ENCODE data around the gene TMEFF2. TPM values are rescaled to one million over a fixed set of nuclear protein-coding genes. Genes with fewer than 3 reads are reported as not detected.

Gene TMEFF2
- total RNA-seq, 2 donors from 2014 or later, result 0.09 TPM; not detected in 1

- H3K27me3 Mint-ChIP-seq (ENCODE audit: insufficient read depth), result peaks cover 69% of the 10 kb centered on the region
- Histone ChIP-seq H3K36me3 (ENCODE audit: control insufficient read depth, insufficient read depth, low read length) (no peaks in the 10 kb centered on the region), H3K4me3 (ENCODE audit: low read length) (no peak overlapping the region), H3K27me3 (ENCODE audit: control insufficient read depth, insufficient read depth, low read length, poor library complexity, severe bottlenecking) (peaks cover 61% of the 10 kb centered on the region), H3K9ac (ENCODE audit: extremely low read depth, low read length, poor library complexity, severe bottlenecking) (no peak overlapping the region), H3K27ac (ENCODE audit: low read depth, low read length) (no peak overlapping the region), H3K9me3 (ENCODE audit: control insufficient read depth, low read length) (no peaks in the 10 kb centered on the region), H3K4me1 (ENCODE audit: control insufficient read depth, insufficient read depth, low read length) (no peaks in the 10 kb centered on the region)
- no peaks in the 10 kb centered on the region for H3K36me3 Mint-ChIP-seq (ENCODE audit: low read depth)
- no peak overlapping the region for H3K4me3 Mint-ChIP-seq
- no peak overlapping the region for H3K27ac Mint-ChIP-seq
- WGBS, 2 experiments (ENCODE audit: insufficient coverage in 1 of 2, insufficient read length in 1 of 2), result 91 to 100% methylated on average over 1 of the region's 1 CpG
- no peak for DNase-seq
- H3K4me1 Mint-ChIP-seq, result peaks cover 3% of the 10 kb centered on the region
- H3K9me3 Mint-ChIP-seq, result no peaks in the 10 kb centered on the region
- TF ChIP-seq, protein P1, sequence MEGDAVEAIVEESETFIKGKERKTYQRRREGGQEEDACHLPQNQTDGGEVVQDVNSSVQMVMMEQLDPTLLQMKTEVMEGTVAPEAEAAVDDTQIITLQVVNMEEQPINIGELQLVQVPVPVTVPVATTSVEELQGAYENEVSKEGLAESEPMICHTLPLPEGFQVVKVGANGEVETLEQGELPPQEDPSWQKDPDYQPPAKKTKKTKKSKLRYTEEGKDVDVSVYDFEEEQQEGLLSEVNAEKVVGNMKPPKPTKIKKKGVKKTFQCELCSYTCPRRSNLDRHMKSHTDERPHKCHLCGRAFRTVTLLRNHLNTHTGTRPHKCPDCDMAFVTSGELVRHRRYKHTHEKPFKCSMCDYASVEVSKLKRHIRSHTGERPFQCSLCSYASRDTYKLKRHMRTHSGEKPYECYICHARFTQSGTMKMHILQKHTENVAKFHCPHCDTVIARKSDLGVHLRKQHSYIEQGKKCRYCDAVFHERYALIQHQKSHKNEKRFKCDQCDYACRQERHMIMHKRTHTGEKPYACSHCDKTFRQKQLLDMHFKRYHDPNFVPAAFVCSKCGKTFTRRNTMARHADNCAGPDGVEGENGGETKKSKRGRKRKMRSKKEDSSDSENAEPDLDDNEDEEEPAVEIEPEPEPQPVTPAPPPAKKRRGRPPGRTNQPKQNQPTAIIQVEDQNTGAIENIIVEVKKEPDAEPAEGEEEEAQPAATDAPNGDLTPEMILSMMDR (conservative IDR thresholded peaks at IDR 0.05), result no peak
These were observed 178.5 kb downstream of the TMEFF2 start for GRCh38 chr2:192016265-192016664.

GRCh38 chr2:192013211-192013610 is 181.5 kb downstream of the TMEFF2 start:
- peaks cover 50% of the 10 kb centered on the region for H3K27me3 Mint-ChIP-seq (ENCODE audit: insufficient read depth)
- H3K9me3 Mint-ChIP-seq, result no peaks in the 10 kb centered on the region
- Histone ChIP-seq H3K4me3 (ENCODE audit: low read length) (no peak overlapping the region), H3K36me3 (ENCODE audit: control insufficient read depth, insufficient read depth, low read length) (no peaks in the 10 kb centered on the region), H3K27me3 (ENCODE audit: control insufficient read depth, insufficient read depth, low read length, poor library complexity, severe bottlenecking) (peaks cover 39% of the 10 kb centered on the region), H3K9me3 (ENCODE audit: control insufficient read depth, low read length) (no peaks in the 10 kb centered on the region), H3K4me1 (ENCODE audit: control insufficient read depth, insufficient read depth, low read length) (no peaks in the 10 kb centered on the region), H3K9ac (ENCODE audit: extremely low read depth, low read length, poor library complexity, severe bottlenecking) (no peak overlapping the region), H3K27ac (ENCODE audit: low read depth, low read length) (no peak overlapping the region)
- TF ChIP-seq, protein P1 (conservative IDR thresholded peaks at IDR 0.05), result no peak
- no peak overlapping the region for H3K27ac Mint-ChIP-seq
- no peaks in the 10 kb centered on the region for H3K36me3 Mint-ChIP-seq (ENCODE audit: low read depth)
- WGBS, 2 experiments (ENCODE audit: insufficient coverage in 1 of 2, insufficient read length in 1 of 2), result 93 to 98% methylated on average over 5 to 6 of the region's 6 CpGs
- no peak overlapping the region for H3K4me3 Mint-ChIP-seq
- H3K4me1 Mint-ChIP-seq, result peaks cover 12% of the 10 kb centered on the region
- no peak for DNase-seq

GRCh38 chr2:192011196-192011595 is 183.5 kb downstream of the TMEFF2 start:
- Mint-ChIP-seq H3K36me3 (ENCODE audit: low read depth) (no peaks in the 10 kb centered on the region), H3K4me3 (no peak overlapping the region), H3K9me3 (no peaks in the 10 kb centered on the region), H3K27ac (no peak overlapping the region), H3K27me3 (ENCODE audit: insufficient read depth) (peaks cover 33% of the 10 kb centered on the region), H3K4me1 (peaks cover 20% of the 10 kb centered on the region)
- Histone ChIP-seq H3K36me3 (ENCODE audit: control insufficient read depth, insufficient read depth, low read length) (no peaks in the 10 kb centered on the region), H3K27ac (ENCODE audit: low read depth, low read length) (no peak overlapping the region), H3K4me1 (ENCODE audit: control insufficient read depth, insufficient read depth, low read length) (peaks cover 2% of the 10 kb centered on the region), H3K27me3 (ENCODE audit: control insufficient read depth, insufficient read depth, low read length, poor library complexity, severe bottlenecking) (peaks cover 25% of the 10 kb centered on the region), H3K9ac (ENCODE audit: extremely low read depth, low read length, poor library complexity, severe bottlenecking) (no peak overlapping the region), H3K4me3 (ENCODE audit: low read length) (no peak overlapping the region), H3K9me3 (ENCODE audit: control insufficient read depth, low read length) (no peaks in the 10 kb centered on the region)
- 67 to 82% methylated on average over 1 of the region's 1 CpG for WGBS, 2 experiments (ENCODE audit: insufficient coverage in 1 of 2, insufficient read length in 1 of 2)
- TF ChIP-seq, protein P1 (conservative IDR thresholded peaks at IDR 0.05), result no peak
- no peak for DNase-seq
